Measurements from ENCODE around the gene CSNK1A1.

DNA sequence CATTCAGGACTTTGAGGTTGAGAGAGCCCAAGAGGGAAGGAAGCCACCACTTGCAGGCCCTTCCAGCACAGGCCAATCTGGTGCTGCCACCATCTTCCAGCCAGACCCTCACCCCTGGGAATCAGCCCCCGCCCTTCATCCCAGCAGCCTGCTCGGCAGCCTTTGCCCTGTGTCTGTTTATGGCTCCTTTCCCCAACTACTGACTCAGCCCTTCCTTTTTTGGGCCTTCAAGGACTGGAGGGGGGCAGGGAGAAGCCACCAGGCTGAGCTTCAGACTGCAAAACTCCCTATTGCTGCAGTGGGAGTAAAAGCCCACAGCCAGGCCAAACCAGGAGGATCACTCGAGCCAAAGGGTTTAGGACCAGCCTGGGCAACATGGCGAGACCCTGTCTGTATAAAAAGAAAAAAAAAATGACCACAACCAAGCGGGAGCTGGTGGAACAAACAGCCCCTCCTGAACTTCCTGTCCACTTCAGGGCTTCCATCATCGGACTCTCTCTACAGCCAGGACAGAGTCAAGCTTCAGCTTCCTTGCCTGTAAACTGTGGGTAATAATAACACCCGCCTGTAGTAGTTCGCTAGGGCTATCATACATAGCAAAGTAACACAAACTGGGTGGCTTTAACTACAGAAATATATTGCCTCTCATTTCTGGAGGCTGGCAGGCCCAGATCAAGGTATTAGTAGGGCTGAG, 86.3 kb downstream of the CSNK1A1 start:
- TF ChIP-seq, protein P1, sequence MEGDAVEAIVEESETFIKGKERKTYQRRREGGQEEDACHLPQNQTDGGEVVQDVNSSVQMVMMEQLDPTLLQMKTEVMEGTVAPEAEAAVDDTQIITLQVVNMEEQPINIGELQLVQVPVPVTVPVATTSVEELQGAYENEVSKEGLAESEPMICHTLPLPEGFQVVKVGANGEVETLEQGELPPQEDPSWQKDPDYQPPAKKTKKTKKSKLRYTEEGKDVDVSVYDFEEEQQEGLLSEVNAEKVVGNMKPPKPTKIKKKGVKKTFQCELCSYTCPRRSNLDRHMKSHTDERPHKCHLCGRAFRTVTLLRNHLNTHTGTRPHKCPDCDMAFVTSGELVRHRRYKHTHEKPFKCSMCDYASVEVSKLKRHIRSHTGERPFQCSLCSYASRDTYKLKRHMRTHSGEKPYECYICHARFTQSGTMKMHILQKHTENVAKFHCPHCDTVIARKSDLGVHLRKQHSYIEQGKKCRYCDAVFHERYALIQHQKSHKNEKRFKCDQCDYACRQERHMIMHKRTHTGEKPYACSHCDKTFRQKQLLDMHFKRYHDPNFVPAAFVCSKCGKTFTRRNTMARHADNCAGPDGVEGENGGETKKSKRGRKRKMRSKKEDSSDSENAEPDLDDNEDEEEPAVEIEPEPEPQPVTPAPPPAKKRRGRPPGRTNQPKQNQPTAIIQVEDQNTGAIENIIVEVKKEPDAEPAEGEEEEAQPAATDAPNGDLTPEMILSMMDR (IDR thresholded peaks at IDR 0.05) = no peak
- TF ChIP-seq POLR2AphosphoS5 (IDR thresholded peaks at IDR 0.05) (no peak), EP300 (IDR thresholded peaks at IDR 0.05) (no peak)
